Stimulated activated CD4-positive, alpha-beta T cell treated with anti-CD3 and anti-CD28 coated beads, Interleukin-1b, Interleukin-23, amount 100 ng/mL, for 4 hours (primary cell): ENCODE data around the gene NPRL2.

ENCODE experiments used
- DNase-seq, 2 donors: peaks; one replicate each; pipeline ENCODE4 v3.0.0-alpha.2; 2020; ENCODE audit warnings: low read depth in 2 of 2

Gene NPRL2

DNA sequence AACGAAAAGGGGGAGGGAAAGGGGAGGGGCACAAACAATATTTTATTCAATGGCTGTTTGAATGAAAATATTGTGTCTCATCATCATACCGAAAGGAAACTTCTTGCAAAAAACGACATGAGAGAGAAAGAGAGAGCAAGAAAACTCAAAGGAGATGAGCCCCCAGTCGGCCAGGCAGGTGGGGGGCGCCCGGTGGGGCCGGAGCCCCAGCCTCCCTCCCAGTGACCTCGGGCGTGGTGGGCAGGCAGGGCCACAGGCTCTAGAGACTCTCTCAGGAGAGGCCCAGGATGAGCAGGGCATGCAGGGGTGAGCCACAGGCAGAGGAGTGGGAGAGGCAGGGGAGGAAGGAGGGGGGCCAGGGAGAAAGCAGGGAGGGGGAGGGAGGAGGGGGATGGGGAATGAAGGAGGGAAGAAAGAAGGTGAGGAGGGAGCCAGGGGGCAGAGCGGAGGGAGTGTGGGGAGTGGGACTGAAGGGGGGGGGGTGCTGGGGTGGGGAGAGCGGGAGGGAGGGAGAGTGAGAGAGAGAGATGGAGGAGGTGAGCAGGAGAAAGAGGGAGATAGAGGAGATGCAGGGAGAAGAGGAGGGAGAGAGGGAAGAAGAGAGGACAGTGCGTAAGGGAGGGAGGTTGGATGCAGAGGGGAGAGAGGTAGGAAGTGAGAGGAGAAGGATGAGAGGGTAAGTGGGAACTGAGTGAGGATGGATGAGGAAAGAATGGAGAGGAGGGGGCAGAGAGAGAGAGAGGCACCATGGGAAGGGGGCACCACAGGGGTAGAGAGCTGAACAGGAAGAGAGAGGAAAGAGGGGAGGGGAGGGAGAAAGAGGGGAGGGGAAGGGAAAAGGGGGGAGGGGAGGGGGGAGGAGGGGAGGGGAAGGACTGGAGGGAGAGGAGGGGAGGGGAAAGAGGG is 22.8 kb upstream of the NPRL2 start:
- DNase-seq: no peak

DNA sequence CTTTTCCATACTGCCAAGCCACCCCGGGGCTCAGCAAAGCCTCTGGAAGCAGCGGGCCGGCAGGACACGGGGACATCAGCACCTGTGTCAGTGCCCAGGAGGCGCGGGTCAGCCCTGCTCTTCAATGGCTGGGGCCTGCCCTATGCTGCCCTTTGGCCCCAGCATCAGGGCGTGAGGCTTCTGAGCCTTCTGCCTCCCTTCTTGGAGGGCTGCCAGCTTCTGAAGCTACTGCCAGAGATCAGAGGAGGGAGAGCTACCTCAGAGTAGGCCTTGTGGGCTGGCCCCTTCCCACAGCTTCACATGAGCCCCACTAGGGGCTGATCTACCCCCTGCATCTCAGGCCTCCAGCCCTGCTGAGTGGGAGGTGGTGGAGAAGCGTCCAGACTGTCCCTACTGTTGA is 21.8 kb upstream of the NPRL2 start:
- DNase-seq: no peak

DNA sequence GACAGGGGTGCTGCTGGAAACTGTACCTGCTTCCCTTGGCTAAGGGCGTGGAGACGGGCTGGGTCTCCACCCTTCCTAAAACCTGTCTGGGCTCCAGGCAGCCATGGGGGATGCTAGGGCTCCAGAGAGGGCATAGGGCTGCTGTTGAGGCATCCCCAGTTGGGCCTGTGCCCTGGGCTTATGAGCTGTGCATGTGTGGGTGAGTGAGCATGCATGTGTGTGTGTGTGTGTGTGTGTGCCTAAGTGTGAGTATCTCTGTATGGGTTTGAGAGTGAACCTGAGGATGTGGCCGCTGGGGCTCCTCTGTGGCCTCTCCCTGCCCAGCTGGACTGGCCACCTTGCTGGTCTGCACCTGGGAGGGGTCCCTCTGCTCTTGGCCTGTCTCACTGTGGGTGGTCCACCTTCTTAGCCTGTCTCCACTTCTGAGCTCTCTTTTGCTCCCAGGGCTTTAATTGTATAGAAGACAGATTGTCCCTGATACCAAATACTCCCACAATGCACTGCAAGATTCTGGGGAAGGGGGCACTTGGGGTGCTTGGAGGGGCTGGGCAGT is 20.6 kb upstream of the NPRL2 start:
- no peak for DNase-seq

DNA sequence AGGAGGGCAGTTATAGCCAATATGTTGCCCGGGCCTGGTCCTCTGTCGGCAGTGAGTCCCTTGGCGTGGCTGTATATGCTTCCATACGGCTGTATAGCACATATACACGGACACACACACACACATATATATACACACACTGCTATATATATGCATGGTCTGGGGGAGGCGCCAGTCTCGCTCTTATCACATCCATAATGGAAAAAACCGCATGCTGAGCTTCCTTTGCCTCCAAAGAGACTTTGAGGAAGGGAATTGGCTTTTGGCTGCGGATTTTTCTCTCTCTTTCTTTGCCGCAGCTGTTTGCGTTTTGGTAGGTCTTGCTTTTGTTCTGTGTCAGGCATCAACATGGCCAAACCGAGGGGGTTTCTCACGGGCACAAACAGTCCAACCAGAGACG is 20.0 kb upstream of the NPRL2 start:
- no peak for DNase-seq

DNA sequence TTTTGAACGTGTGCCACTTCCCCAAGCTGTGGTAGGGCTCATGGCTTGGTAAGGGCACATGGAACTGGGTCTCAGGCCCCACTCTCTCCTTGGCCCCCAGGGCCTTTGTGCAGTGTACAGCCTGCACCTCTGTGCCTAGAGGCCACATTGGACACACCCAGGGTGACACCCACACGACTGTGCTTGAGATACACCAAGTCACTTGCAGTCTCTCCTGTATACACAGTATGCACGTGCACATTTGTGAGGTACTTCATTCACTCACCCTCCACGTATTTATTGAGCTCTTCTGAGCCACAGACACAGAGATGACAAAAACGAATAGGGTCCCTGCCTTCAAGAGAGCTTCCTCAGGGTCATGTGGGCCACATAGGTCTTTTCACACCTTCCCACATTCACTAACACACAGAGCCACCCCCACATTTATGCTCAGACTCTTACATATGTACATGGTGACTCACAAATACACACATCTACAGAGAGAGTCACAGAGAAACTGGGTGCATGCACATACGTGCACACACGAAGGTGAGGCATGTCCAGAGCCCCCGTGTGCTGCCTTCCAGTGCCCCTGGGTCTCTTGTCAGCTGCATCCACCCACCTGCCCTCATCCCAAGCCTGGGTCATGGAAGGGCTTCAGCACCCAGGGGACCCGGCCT is 18.6 kb upstream of the NPRL2 start:
- DNase-seq: no peak

DNA sequence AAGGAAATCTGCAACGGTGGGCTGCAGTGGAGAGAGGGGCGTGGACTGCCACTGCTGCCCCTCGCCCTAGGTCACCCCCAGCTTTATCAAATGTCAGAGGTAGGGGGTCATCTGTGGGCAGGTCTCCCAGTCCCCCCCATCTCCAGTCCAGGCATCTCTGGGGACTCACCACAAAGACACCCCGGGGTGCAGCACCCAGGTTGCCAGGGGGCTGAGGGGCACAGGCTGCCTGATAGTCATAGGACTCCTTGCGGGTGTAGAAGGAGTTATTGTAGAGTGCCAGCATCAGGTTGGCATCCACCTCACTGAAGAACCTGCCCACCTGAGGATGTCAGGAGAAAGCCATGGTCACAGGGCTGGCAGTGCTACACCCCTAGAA is 15.3 kb upstream of the NPRL2 start:
- no peak for DNase-seq

DNA sequence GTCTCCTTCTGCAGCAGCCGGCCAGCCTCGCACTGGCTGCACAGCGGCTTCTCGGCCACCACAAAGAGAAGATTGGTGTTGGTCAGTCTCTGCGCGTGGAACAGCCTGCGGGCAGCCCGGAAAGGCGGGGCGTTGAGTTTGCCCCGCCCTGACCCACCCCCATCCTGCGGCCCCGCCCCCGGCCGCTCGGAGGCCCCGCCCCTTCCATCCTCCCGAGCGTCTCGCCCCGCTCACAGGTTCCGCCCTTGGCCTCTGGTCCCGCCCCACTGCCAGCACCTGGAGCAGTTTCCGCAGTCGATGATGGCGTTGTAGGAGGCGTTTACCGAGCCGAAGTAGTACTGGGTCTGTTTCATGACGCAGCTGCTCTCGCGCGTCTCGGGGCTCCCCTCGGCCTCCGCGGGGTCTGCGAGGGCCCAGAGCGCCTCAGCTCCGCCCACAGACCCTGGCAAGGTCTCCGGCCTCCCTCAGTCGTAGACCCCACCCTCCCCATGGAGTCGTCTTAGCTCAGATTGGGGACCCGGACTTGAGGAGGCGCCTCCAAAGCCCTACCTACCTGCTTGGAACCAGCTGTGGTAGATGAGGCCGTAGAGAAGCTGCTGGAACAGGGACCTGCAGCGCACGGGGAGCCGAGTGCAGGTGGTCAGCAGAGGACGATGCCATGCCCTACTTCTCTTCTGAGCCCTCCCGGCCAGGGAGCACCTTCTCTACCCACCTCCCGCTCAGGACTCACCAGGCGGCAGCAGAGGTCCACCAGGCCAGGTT is 14.7 kb upstream of the NPRL2 start:
- DNase-seq: peak; percentile 91 to 95

DNA sequence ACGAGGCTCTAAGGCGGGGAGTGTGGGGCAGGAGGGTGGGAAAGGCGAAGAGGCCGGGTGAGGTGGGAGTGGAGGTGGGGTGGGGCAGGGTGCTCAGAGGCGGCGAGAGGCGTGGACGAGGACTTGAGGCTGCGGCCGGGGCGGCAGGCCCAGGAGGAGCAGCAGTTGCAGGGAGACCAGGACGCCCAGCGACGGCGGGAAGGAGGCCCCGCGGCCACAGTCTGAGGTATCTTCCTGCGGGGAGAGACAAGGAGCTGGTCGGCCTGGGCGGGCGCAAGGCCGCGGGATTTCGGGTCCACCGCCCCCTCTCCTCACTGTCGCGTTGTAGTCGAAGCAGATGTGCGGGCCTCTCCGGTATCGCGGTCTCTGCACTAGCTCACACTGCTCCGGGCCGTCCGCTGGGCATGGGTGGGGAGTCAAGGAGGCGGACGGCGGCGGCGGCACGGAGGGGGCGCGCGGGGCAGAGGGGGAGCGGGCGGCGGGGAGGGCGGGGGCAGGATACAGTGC is 14.1 kb upstream of the NPRL2 start:
- no peak for DNase-seq

DNA sequence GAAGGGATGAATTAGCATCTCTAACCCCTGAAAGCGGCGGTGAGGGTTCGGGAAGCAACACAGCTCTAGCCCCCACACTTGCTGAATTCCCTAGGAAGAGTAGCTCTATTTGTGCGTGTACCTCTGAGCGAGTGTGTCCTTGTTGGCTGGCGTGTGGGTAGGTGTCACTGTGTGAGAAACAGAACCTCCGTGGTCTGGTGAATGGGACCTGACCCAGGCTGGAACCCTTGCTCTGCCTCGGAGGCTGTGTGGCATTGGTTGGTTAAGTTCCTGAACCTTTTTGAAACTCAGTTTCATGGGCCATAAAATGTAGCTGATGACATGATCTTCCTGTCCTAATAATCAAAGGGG is 9.2 kb upstream of the NPRL2 start:
- DNase-seq: no peak

DNA sequence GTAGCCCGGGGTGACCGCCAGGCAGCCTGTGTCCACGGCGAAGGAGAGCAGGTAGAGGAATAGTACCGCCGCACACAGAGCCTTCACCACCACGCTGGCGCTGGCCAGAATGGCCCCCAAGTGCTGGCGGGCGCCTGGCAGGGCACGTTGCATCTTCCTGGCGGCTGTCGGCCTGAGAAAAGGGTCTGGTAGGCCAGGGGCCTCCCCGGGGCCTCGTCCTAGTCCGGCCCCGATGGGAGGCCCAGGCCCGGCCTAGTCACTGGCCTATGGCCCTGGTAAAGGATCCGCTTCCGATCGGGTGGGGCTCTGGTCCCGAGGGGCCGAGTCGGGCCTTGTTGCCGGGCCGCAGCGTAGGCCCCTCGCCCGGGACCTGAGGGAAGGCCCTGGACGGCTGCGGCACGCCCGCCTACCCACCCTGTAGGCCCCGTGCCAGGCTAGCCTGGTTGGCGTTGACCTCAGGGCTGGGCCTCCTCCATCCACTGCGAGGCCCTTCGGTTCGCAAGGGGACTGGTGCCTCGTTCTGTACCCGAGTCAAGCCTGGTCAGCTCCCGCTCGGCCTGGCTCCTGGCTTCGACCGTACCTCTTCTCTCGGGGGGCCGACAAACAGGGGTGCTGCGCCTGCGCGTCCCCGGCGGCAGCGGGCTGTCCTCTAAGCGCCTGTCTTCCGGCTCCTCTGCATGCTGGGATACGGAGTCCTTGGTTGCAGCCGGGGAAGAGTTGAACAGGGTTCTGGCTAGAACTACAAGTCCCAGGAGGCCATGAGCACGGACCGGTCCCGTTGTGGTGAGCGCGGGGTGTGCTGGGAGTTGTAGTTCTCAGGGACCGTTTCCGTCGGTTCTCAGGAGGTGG is 8.6 kb upstream of the NPRL2 start, which contains the start of gene TMEM115:
TSS of gene TMEM115 (minus strand) at position 611 of the 849 bp plus-strand sequence. CDS start at position 153, 458 bp downstream.
- DNase-seq: peak; percentile 82 to 91

DNA sequence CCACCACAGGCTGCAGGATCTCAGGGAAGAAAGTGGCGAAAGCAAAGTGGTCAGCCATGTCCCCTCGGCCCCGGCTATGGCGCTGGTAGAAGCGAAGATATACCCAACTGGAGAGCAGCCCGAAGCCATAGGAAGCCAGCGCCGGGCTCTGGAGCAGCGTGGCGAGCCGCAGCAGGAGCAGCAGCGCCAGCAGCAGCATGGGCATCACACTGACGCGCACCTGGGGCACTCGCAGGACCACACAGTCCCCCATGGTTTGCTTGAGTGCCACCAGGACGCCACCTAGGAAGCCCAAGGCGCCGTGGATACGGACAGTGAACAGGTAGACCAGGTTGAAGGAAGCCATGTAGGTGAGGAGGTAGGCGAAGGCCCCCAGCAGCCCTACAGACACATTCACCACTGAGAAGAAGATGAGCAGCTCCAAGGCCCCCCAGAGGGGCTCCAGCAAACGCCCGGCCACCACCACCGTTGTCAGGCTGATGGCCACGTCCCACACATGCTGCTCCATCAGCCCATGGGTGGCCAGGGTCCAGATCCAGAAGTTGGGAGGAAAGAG is 7.9 kb upstream of the NPRL2 start:
- no peak for DNase-seq

DNA sequence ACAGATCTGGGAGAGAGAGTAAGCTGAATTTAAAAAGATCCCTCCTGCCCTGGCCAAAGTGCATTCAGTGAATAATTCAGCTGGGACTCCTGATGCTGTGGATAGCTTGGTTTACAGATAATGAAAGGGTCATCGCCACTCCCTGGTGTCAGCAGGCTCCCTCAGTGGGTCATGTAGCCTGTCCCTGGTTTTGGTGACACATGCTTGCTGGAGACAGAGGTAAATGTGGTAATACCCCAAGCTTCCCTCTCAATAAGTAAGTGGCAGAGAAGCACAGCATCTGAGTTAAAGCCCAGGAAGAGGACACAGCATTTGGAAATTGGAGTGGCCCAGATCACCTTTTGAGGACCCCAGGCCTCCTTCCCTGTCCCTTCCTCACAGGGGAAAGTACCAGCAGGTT is 6.9 kb upstream of the NPRL2 start:
- DNase-seq: no peak

DNA sequence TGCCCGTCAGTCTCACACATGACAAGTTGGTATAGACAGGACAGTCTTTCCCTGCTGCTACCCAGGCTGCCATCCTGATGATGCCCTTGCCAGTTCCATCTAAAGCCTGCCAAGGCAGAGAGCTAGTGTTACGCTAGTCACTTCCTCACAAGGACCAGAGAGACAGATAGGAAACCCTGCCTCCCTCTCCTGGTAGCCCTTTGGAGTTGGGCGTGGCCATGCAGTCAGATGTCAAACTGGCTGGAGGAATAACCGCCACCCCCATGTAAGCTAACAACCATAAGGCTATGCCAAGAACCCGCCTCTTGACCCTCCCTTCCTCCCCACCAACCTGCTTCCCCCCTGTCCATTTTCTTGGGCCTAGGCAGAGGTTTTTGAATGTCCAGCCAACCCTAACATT is 6.0 kb upstream of the NPRL2 start:
- no peak for DNase-seq

DNA sequence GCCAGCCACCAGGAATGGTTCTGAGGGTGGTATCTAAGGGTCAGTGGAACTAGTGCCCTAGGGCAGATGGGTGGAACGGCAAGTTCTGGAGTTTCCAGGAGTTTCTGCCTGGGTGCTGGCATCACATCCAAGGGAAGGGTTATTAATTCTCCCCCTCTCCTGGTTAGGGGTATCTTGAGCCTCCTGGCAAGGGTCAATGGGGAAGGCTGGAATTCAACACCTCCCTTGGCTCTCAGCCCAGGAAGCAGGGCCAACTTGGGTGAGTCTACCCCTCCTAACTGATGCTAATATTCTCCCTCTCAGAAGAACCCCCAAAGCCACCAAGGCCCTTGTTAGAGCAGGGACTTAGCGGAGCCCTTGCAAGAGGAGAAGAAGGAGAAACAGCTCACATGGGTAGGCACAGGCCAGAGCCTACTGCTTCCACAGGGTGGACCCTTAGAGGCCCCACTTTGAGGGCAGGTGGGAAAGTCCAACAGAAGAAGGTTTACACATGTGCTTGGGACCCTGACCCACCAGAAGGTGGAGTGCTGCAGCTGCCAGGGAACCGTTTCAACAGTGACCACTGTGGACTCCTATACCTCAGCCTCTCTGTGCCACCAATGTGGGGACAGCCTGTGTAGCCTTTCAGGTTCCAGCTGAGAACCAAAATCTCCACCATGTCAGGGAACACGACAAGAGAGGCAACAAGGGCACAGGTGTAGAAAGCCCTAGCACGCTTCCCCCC is 5.4 kb upstream of the NPRL2 start:
- DNase-seq: no peak

DNA sequence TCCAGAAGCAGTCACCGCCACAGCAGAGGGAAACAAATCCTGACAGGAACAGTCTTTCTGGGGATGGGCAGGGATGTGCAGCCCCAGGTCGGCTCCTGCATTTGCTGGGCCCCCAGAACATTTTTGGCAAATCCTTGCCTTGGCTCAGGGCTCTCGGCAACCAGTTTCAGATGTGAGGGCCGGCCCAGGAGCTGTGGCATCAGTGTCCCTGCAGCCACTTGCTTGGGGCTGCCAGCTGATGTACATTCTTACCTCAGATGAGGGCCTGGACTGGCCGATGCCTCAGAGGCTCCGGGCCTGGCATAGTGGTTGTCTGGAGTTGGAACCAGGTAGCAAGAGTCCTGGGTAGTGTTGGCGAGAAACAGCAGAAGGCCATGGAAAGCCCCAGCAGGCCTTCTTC is 4.3 kb upstream of the NPRL2 start:
- no peak for DNase-seq

DNA sequence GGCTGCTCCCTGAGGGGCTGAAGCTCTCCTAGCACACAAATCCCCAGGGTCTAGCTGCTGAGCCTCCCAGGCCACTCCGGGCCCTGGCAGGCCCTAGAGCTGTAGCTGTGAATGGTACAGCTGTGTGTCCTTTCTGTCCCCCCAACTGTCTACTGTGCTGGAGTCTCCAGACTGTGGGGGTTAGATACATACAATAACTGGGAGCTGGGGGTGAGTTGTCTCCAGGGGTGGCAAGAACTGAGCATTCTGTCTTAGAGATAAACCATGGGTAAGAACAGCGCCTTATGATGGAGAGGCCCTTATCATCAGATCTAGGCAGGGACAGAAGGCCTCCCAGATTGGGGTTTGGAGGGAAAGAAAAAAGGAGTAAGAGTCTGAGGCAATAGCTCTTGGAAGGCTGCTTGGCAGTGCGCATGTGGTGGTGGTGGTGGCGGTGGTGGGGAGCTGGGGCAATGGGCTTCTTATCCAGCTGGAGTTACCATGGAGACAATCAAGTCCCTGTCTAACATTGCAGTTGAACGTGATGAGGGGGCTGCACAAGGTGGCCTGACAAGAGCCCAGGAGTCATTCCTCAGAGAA is 3.7 kb upstream of the NPRL2 start:
- DNase-seq: no peak

DNA sequence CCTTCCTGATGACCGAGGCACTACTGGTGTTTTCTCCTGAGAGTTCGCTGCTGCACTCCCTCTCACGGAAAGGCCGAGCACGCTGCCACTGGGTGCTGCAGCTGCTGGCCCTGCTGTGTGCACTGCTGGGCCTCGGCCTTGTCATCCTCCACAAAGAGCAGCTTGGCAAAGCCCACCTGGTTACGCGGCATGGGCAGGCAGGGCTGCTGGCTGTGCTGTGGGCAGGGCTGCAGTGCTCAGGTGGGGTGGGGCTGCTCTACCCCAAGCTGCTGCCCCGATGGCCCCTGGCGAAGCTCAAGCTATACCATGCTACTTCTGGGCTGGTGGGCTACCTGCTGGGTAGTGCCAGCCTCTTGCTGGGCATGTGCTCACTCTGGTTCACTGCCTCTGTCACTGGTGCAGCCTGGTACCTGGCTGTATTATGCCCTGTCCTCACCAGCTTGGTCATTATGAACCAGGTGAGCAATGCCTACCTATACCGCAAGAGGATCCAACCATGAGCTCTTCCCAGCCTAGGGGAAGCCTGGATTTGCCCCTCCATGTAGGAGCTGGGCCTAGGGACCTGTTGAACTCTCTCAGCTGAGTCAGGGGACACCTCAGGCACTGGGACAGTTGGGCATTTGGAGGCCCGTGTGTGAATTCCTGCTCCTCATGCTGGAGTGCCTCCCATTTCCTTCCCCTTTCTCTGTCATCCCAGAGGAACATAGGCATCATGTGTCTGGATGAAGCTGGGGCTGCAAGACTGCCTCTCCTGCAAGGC is 2.9 kb upstream of the NPRL2 start:
- no peak for DNase-seq

DNA sequence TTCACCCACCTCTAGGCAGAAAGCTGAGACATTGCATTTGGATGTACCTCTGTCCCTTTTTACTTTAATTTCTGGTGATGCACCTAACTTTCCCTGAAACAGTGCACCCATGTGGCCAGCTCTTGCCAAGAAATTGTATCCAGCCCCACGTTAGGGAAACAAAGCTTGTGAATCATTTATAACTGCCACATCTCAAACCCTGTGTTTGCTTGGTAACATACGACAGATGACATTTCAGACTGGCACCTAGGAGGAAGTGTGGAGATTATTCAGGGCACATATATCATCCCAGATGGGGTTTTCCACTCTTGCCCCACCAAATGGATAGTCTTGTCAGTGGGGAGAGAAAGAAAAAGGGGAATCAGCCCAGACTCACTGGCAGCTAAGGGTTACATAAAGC is 2.2 kb upstream of the NPRL2 start:
- DNase-seq: no peak

DNA sequence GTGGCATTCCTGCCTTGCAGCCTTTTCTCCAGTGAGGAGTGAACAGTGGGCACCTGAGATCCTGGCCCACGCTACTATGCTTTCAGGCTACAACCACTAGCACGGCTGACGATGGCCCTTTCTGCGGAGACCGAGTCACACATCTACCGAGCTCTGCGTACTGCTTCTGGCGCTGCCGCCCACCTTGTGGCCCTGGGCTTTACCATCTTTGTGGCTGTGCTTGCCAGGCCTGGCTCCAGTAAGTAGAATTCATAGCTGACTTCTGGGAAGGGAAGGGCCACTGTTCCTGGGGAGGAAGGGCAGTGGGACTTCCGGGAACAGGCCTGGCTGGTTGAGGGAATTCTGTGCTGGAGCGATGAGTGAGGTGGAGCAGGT is 735 bp upstream of the NPRL2 start:
- DNase-seq: no peak
